ENCODE data around the gene IGF2R. TPM values are rescaled to one million over a fixed set of nuclear protein-coding genes. Genes with fewer than 3 reads are reported as not detected.

IGF2R gene
- total RNA-seq, 1 donor from 2014 or later, result 35.1 TPM

GRCh38 chr6:160055378-160055777, 86.5 kb downstream of the IGF2R start:
- Histone ChIP-seq H3K4me2 (no peak overlapping the region), H3K4me3 (no peak overlapping the region), H3K27ac (no peak overlapping the region), H3K9ac (no peak overlapping the region), H2AFZ (replicated peaks) (no peak overlapping the region), H4K20me1 (ENCODE audit: low read depth) (no peaks in the 10 kb centered on the region), H3F3A (ENCODE audit: low read depth) (no peaks in the 10 kb centered on the region), H3K9me3 (ENCODE audit: low read depth) (no peaks in the 10 kb centered on the region), H3K79me2 (ENCODE audit: low read depth) (no peaks in the 10 kb centered on the region), H3K4me1 (no peaks in the 10 kb centered on the region), H3K36me3 (no peaks in the 10 kb centered on the region), H3K27me3 (no peaks in the 10 kb centered on the region)
- TF ChIP-seq EZH2 (IDR thresholded peaks at IDR 0.05) (no peak), EZH2phosphoT487 (IDR thresholded peaks at IDR 0.05) (no peak), CTCF (IDR thresholded peaks at IDR 0.05) (no peak)
- H3K27ac Mint-ChIP-seq, result no peak overlapping the region
- no peak for DNase-seq (ENCODE audit: low spot score)
- peaks cover 40% of the 10 kb centered on the region for H3K36me3 Mint-ChIP-seq
- H3K4me1 Mint-ChIP-seq, result no peaks in the 10 kb centered on the region
- no peak overlapping the region for H3K4me3 Mint-ChIP-seq
- peaks cover 5% of the 10 kb centered on the region for H3K27me3 Mint-ChIP-seq (ENCODE audit: insufficient read depth, low read depth)
- peaks cover 2% of the 10 kb centered on the region for H3K9me3 Mint-ChIP-seq

- Histone ChIP-seq H3K4me3 (no peak overlapping the region), H3F3A (ENCODE audit: low read depth) (no peaks in the 10 kb centered on the region), H3K27ac (no peak overlapping the region), H4K20me1 (ENCODE audit: low read depth) (no peaks in the 10 kb centered on the region), H3K36me3 (no peaks in the 10 kb centered on the region), H3K4me2 (no peak overlapping the region), H3K27me3 (no peaks in the 10 kb centered on the region), H3K9ac (no peak overlapping the region), H3K79me2 (ENCODE audit: low read depth) (no peaks in the 10 kb centered on the region), H3K9me3 (ENCODE audit: low read depth) (no peaks in the 10 kb centered on the region), H2AFZ (replicated peaks) (no peak overlapping the region), H3K4me1 (no peaks in the 10 kb centered on the region)
- Mint-ChIP-seq H3K27ac (no peak overlapping the region), H3K4me1 (no peaks in the 10 kb centered on the region), H3K9me3 (peaks cover 2% of the 10 kb centered on the region), H3K27me3 (ENCODE audit: insufficient read depth, low read depth) (peaks cover 5% of the 10 kb centered on the region), H3K4me3 (no peak overlapping the region), H3K36me3 (peaks cover 40% of the 10 kb centered on the region)
- DNase-seq (ENCODE audit: low spot score), result no peak
- TF ChIP-seq EZH2 (IDR thresholded peaks at IDR 0.05) (no peak), EZH2phosphoT487 (IDR thresholded peaks at IDR 0.05) (no peak), CTCF (IDR thresholded peaks at IDR 0.05) (no peak)
Observed at GRCh38 chr6:160055813-160056212, 86.9 kb downstream of the IGF2R start.

GRCh38 chr6:160057080-160057479, 88.2 kb downstream of the IGF2R start:
- Mint-ChIP-seq H3K9me3 (peaks cover 1% of the 10 kb centered on the region), H3K27ac (no peak overlapping the region), H3K4me3 (no peak overlapping the region), H3K27me3 (ENCODE audit: insufficient read depth, low read depth) (peaks cover 5% of the 10 kb centered on the region), H3K36me3 (peaks cover 36% of the 10 kb centered on the region), H3K4me1 (no peaks in the 10 kb centered on the region)
- no peak overlapping the region for H3K4me2 ChIP-seq
- H3K79me2 ChIP-seq (ENCODE audit: low read depth), result no peaks in the 10 kb centered on the region
- no peak overlapping the region for H3K27ac ChIP-seq
- H2AFZ ChIP-seq (replicated peaks), result no peak overlapping the region
- H3K36me3 ChIP-seq, result no peaks in the 10 kb centered on the region
- H3K4me1 ChIP-seq, result no peaks in the 10 kb centered on the region
- H3K9me3 ChIP-seq (ENCODE audit: low read depth), result no peaks in the 10 kb centered on the region
- no peak for DNase-seq (ENCODE audit: low spot score)
- no peaks in the 10 kb centered on the region for H3F3A ChIP-seq (ENCODE audit: low read depth)
- no peak overlapping the region for H3K4me3 ChIP-seq
- H3K9ac ChIP-seq, result no peak overlapping the region
- no peaks in the 10 kb centered on the region for H3K27me3 ChIP-seq
- TF ChIP-seq EZH2phosphoT487 (IDR thresholded peaks at IDR 0.05), result no peak
- TF ChIP-seq EZH2 (IDR thresholded peaks at IDR 0.05), result no peak
- H4K20me1 ChIP-seq (ENCODE audit: low read depth), result no peaks in the 10 kb centered on the region

- H3K27me3 Mint-ChIP-seq (ENCODE audit: insufficient read depth, low read depth), result peaks cover 5% of the 10 kb centered on the region
- H3K27ac Mint-ChIP-seq, result no peak overlapping the region
- no peak overlapping the region for H3K27ac ChIP-seq
- H3K4me1 Mint-ChIP-seq, result no peaks in the 10 kb centered on the region
- H3K4me3 ChIP-seq, result no peak overlapping the region
- no peaks in the 10 kb centered on the region for H3K4me1 ChIP-seq
- H4K20me1 ChIP-seq (ENCODE audit: low read depth), result no peaks in the 10 kb centered on the region
- no peaks in the 10 kb centered on the region for H3K9me3 ChIP-seq (ENCODE audit: low read depth)
- no peak overlapping the region for H2AFZ ChIP-seq (replicated peaks)
- H3K79me2 ChIP-seq (ENCODE audit: low read depth), result no peaks in the 10 kb centered on the region
- H3F3A ChIP-seq (ENCODE audit: low read depth), result no peaks in the 10 kb centered on the region
- H3K4me2 ChIP-seq, result no peak overlapping the region
- DNase-seq (ENCODE audit: low spot score), result no peak
- no peak overlapping the region for H3K4me3 Mint-ChIP-seq
- H3K36me3 Mint-ChIP-seq, result peaks cover 37% of the 10 kb centered on the region
- no peaks in the 10 kb centered on the region for H3K27me3 ChIP-seq
- H3K9me3 Mint-ChIP-seq, result no peaks in the 10 kb centered on the region
- H3K9ac ChIP-seq, result no peak overlapping the region
- TF ChIP-seq EZH2phosphoT487 (IDR thresholded peaks at IDR 0.05) (no peak), CTCF (IDR thresholded peaks at IDR 0.05) (no peak), EZH2 (IDR thresholded peaks at IDR 0.05) (no peak)
- no peaks in the 10 kb centered on the region for H3K36me3 ChIP-seq
Observed at GRCh38 chr6:160058603-160059215, 89.8 kb downstream of the IGF2R start.

Measured in neural progenitor cell (in vitro differentiated cells).